Subcutaneous adipose tissue (tissue), 4 donors: ENCODE results near the gene LSM8. TPM values are rescaled to one million over a fixed set of nuclear protein-coding genes. Genes with fewer than 3 reads are reported as not detected.

Experiments used
- total RNA-seq, 4 donors: library from RNA; depleted of rRNA; stranded (reverse); fragments of >200 nt; gene quantifications; one replicate each; pipeline ENCODE4 v1.1.0, GENCODE V29; 2016
- TF ChIP-seq, protein P1 (sequence below): fragments of 450-650 bp; IDR thresholded peaks from one replicate; pipeline ENCODE4 v1.5.1; 2016; ENCODE audit warnings: low read depth, mild to moderate bottlenecking, control low read depth, antibody characterized with exemption, moderate library complexity

The LSM8 gene
- total RNA-seq, 4 donors from 2014 or later, result 33.0 to 40.1 (median 38.4) TPM

DNA sequence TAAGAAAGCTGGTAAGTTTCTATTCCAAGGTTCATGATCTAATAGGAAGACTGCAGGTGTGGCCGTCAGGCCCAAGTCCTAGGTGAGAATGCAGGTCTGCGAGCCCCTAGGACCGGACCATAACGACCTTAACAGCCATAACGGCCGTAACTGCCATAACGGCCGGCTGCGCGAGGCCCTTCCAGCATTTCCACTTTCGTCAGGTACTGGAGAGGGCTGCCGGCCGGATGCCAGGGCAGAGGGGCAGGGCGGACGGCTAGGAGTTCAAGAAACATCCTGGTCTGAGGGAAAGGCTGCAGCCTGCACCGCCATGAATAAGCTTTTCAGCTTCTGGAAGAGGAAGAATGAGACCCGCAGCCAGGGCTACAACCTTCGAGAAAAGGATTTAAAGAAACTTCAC, 40.6 kb downstream of the LSM8 start, which contains the start of gene ANKRD7:
ANKRD7 (plus strand) TSS at position 184 of the 400 bp plus-strand sequence; CDS start at position 311, 127 bp downstream.
- TF ChIP-seq, protein P1, sequence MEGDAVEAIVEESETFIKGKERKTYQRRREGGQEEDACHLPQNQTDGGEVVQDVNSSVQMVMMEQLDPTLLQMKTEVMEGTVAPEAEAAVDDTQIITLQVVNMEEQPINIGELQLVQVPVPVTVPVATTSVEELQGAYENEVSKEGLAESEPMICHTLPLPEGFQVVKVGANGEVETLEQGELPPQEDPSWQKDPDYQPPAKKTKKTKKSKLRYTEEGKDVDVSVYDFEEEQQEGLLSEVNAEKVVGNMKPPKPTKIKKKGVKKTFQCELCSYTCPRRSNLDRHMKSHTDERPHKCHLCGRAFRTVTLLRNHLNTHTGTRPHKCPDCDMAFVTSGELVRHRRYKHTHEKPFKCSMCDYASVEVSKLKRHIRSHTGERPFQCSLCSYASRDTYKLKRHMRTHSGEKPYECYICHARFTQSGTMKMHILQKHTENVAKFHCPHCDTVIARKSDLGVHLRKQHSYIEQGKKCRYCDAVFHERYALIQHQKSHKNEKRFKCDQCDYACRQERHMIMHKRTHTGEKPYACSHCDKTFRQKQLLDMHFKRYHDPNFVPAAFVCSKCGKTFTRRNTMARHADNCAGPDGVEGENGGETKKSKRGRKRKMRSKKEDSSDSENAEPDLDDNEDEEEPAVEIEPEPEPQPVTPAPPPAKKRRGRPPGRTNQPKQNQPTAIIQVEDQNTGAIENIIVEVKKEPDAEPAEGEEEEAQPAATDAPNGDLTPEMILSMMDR, result no peak

DNA sequence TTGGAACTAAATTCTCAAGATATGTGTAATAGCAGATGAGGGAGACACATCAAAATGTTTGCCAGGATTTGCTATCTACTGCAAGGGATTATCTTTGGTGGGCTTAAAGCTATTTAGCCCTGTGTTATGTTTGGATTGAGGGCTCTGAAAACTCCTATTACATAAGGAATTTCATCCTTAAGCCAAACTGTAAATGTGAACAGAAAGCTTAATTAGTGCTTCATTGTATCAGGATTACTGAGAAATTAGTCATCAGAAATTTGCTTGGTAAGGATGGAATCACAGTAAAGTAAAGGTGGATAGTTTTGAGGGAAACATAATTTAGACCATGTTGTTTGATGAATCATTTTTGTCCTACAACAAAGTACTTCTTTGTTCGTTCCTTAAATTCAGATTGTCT, 48.9 kb downstream of the LSM8 start:
- TF ChIP-seq, protein P1, result no peak

GRCh38 chr7:118233799-118234198, 49.8 kb downstream of the LSM8 start:
- TF ChIP-seq, protein P1, result no peak

DNA sequence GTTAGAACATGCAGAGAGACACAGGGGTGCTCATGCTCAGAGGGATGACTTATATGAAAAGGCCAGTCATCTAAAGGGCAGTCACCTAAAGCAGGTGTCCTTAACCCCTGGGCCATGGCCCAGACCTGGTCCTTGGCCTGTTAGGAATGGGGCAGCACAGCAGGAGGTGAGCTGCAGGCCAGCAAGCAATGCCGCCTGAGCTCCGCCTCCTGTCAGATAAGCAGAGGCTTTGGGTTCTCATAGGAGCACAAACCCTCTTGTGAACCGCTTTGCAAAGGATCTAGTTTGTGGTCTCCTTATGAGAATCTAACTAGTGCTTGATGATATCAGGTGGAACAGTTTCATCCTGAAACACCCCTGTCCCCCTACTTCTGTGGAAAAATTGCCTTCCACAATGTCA, 55.0 kb downstream of the LSM8 start:
- TF ChIP-seq, protein P1, result no peak

Other genes starting within 250 kb of the LSM8 start
- gene ANKRD7, start 40.5 kb downstream of the LSM8 start, total RNA-seq, result under 1 TPM in 1 of 4 donors, not detected in 3; 0.66 TPM